H1 (cell line): ENCODE results near the gene TMUB2. TPM values are rescaled to one million over a fixed set of nuclear protein-coding genes. Genes with fewer than 3 reads are reported as not detected.

Experiments used
- BACH1 ChIP-seq: IDR thresholded peaks from 2 replicates; pipeline ENCODE4 v1.6.1; 2012; ENCODE audit warnings: low read length, improper control_type of control experiment
- CEBPB ChIP-seq: IDR thresholded peaks from 2 replicates; pipeline ENCODE4 v1.6.1; 2012; ENCODE audit warnings: low read depth, low read length
- CHD1 ChIP-seq: IDR thresholded peaks from 2 replicates; pipeline ENCODE4 v1.6.1; 2012; ENCODE audit warnings: low read depth, low read length, improper control_type of control experiment
- FOSL1 ChIP-seq: IDR thresholded peaks from 2 replicates; pipeline ENCODE4 v1.6.1; 2011; ENCODE audit warnings: mild to moderate bottlenecking, low read depth, low read length, moderate library complexity; ENCODE audit not compliant: insufficient read depth
- HDAC6 ChIP-seq: IDR thresholded peaks from one replicate; pipeline ENCODE4 v1.7.1; 2012; ENCODE audit warnings: low read depth, mild to moderate bottlenecking, inconsistent platforms, low read length, moderate library complexity
- PHF8 ChIP-seq: fragments of 200-600 bp; sonication (generic); conservative IDR thresholded peaks from 2 replicates; pipeline ENCODE4 v1.7.1; 2012; ENCODE audit warnings: low read depth, mild to moderate bottlenecking, inconsistent platforms, low read length, moderate library complexity
- RXRA ChIP-seq: IDR thresholded peaks from 2 replicates; pipeline ENCODE4 v1.6.1; 2011; ENCODE audit warnings: low read depth, mild to moderate bottlenecking, low read length, moderate library complexity; ENCODE audit not compliant: insufficient read depth
- TBP ChIP-seq: IDR thresholded peaks from 2 replicates; pipeline ENCODE4 v1.6.1; 2011; ENCODE audit warnings: low read depth, low read length, improper control_type of control experiment
- polyA plus RNA-seq, 7 experiments: library from polyadenylated mRNA; depleted of rRNA in 3 of 7; stranded (reverse) in 5 of 7; unstranded in 2 of 7; fragments of >200 nt in 5 of 7; fragments of 200-250 nt in 2 of 7; gene quantifications; 1 replicate in 5 of 7; 2 replicates in 1 of 7; 4 replicates in 1 of 7; pipeline versions ENCODE4 v1.2.1 to v1.2.3, GENCODE V29; 2011 to 2013; ENCODE audit warnings: missing spikeins in 2 of 7, mixed read lengths in 2 of 7
- total RNA-seq: library from RNA; stranded (reverse); fragmentation: NEBNext Ultra II Directional; extraction: Animal tissue kit (Norgen Biotek cat#: 25700); gene quantifications from 2 replicates; pipeline ENCODE4 v1.2.1, GENCODE V29; 2021
- TF ChIP-seq, protein P1 (sequence below): fragments of 300-600 bp; sonication (generic); IDR thresholded peaks from 2 replicates; pipeline ENCODE4 v1.7.1; 2012; ENCODE audit warnings: low read length, moderate library complexity, mild to moderate bottlenecking, inconsistent platforms; ENCODE audit not compliant: insufficient replicate concordance

The TMUB2 gene
- total and polyA plus RNA-seq, 2 of the 8 experiments (the other 6 are each of a cell fraction or from before 2014, with no cell fraction given), result 18.5 to 30.5 TPM

DNA sequence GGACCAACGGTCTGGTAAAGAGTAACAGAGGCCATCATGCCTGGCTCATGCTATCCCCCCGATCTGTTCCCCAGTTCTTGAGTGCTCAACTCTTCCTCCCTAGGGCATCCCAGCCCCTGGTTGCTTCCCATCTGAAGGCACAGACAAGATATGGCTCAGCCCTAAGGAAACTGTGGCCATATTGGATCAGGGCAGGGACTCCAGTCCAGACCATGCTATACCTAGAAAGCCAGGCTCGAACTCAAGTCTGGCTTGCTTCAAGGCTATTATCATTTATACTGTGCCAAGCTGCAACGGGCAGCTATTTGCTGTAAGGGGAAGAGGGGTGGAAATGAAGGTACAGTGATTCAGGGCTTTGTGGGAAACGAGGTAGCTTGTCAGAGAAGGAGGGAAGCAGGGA is 29.9 kb downstream of the TMUB2 start (continued):
- no peak for TF ChIP-seq CEBPB
- TF ChIP-seq PHF8, result no peak
- no peak for TF ChIP-seq BACH1
- no peak for TF ChIP-seq RXRA
- TF ChIP-seq FOSL1, result no peak
- TF ChIP-seq, protein P1, sequence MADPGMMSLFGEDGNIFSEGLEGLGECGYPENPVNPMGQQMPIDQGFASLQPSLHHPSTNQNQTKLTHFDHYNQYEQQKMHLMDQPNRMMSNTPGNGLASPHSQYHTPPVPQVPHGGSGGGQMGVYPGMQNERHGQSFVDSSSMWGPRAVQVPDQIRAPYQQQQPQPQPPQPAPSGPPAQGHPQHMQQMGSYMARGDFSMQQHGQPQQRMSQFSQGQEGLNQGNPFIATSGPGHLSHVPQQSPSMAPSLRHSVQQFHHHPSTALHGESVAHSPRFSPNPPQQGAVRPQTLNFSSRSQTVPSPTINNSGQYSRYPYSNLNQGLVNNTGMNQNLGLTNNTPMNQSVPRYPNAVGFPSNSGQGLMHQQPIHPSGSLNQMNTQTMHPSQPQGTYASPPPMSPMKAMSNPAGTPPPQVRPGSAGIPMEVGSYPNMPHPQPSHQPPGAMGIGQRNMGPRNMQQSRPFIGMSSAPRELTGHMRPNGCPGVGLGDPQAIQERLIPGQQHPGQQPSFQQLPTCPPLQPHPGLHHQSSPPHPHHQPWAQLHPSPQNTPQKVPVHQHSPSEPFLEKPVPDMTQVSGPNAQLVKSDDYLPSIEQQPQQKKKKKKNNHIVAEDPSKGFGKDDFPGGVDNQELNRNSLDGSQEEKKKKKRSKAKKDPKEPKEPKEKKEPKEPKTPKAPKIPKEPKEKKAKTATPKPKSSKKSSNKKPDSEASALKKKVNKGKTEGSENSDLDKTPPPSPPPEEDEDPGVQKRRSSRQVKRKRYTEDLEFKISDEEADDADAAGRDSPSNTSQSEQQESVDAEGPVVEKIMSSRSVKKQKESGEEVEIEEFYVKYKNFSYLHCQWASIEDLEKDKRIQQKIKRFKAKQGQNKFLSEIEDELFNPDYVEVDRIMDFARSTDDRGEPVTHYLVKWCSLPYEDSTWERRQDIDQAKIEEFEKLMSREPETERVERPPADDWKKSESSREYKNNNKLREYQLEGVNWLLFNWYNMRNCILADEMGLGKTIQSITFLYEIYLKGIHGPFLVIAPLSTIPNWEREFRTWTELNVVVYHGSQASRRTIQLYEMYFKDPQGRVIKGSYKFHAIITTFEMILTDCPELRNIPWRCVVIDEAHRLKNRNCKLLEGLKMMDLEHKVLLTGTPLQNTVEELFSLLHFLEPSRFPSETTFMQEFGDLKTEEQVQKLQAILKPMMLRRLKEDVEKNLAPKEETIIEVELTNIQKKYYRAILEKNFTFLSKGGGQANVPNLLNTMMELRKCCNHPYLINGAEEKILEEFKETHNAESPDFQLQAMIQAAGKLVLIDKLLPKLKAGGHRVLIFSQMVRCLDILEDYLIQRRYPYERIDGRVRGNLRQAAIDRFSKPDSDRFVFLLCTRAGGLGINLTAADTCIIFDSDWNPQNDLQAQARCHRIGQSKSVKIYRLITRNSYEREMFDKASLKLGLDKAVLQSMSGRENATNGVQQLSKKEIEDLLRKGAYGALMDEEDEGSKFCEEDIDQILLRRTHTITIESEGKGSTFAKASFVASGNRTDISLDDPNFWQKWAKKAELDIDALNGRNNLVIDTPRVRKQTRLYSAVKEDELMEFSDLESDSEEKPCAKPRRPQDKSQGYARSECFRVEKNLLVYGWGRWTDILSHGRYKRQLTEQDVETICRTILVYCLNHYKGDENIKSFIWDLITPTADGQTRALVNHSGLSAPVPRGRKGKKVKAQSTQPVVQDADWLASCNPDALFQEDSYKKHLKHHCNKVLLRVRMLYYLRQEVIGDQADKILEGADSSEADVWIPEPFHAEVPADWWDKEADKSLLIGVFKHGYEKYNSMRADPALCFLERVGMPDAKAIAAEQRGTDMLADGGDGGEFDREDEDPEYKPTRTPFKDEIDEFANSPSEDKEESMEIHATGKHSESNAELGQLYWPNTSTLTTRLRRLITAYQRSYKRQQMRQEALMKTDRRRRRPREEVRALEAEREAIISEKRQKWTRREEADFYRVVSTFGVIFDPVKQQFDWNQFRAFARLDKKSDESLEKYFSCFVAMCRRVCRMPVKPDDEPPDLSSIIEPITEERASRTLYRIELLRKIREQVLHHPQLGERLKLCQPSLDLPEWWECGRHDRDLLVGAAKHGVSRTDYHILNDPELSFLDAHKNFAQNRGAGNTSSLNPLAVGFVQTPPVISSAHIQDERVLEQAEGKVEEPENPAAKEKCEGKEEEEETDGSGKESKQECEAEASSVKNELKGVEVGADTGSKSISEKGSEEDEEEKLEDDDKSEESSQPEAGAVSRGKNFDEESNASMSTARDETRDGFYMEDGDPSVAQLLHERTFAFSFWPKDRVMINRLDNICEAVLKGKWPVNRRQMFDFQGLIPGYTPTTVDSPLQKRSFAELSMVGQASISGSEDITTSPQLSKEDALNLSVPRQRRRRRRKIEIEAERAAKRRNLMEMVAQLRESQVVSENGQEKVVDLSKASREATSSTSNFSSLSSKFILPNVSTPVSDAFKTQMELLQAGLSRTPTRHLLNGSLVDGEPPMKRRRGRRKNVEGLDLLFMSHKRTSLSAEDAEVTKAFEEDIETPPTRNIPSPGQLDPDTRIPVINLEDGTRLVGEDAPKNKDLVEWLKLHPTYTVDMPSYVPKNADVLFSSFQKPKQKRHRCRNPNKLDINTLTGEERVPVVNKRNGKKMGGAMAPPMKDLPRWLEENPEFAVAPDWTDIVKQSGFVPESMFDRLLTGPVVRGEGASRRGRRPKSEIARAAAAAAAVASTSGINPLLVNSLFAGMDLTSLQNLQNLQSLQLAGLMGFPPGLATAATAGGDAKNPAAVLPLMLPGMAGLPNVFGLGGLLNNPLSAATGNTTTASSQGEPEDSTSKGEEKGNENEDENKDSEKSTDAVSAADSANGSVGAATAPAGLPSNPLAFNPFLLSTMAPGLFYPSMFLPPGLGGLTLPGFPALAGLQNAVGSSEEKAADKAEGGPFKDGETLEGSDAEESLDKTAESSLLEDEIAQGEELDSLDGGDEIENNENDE, result no peak
- no peak for TF ChIP-seq CHD1
- no peak for TF ChIP-seq TBP
- TF ChIP-seq HDAC6, result no peak
